Measurements from ENCODE around the gene ARHGEF37.

Gene ARHGEF37

DNA sequence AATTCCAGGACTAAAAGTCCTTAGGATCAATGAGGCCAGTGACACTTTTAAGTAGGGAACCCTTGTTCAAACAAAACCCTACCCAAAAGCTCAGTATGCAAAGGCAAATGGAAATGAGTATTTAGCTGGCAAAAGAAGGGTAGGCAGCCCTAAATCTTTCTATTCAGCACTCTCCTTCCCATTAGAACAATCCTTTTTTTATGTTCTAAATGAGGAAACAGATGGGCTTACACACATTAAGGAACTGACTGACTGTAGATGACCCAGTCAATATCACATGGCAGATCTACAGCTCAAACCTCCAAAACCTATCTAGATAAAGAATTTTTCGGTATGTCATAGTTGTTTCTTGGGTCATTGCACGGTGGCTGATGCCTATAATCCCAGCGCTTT, 37.3 kb upstream of the ARHGEF37 start:
- TF ChIP-seq, protein P1, sequence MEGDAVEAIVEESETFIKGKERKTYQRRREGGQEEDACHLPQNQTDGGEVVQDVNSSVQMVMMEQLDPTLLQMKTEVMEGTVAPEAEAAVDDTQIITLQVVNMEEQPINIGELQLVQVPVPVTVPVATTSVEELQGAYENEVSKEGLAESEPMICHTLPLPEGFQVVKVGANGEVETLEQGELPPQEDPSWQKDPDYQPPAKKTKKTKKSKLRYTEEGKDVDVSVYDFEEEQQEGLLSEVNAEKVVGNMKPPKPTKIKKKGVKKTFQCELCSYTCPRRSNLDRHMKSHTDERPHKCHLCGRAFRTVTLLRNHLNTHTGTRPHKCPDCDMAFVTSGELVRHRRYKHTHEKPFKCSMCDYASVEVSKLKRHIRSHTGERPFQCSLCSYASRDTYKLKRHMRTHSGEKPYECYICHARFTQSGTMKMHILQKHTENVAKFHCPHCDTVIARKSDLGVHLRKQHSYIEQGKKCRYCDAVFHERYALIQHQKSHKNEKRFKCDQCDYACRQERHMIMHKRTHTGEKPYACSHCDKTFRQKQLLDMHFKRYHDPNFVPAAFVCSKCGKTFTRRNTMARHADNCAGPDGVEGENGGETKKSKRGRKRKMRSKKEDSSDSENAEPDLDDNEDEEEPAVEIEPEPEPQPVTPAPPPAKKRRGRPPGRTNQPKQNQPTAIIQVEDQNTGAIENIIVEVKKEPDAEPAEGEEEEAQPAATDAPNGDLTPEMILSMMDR (IDR thresholded peaks at IDR 0.05; ENCODE audit: low read depth, low read length): no peak
- DNase-seq (ENCODE audit: extremely low read depth, low read depth): no peak

DNA sequence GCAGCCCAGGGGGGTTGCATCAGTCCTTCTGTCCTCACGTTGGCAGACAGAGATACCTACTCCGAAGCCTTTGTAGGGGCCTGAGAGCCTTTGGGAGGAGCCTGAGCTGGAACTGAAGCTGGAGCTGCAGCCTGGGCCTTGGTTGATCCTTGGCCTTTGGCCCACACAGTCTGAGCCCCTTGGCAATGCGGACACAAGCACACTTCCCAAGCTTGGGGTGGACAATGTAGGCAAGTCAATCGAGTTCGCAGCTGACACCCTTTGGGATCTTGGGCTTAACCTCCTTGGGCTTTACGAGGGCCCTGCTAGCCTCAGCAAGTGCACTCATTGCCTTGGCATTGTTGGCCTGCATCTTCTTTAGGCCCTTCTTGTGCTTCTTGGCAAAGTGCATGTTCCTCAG, 36.0 kb upstream of the ARHGEF37 start:
- no peak for DNase-seq (ENCODE audit: extremely low read depth, low read depth)
- TF ChIP-seq, protein P1 (IDR thresholded peaks at IDR 0.05; ENCODE audit: low read depth, low read length): no peak

DNA sequence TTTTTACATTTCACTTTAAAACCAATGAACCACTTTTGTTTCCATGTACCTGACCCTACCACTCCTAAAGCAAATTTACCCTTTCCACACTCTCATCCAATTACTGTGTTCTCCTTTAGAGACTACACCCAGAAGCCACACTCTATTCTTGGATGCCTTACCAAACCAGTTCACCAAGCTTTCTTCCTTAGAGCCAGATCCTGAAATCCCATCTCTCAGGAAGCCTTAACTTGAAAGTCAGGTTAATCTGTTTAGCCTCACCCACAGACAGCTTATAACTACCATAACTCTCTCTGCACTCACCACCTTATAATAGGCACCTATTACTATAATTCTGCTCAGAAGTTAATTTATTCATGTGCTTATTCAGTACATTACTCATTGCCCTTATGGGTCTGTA, 34.3 kb upstream of the ARHGEF37 start:
- no peak for DNase-seq (ENCODE audit: extremely low read depth, low read depth)
- TF ChIP-seq, protein P1 (IDR thresholded peaks at IDR 0.05; ENCODE audit: low read depth, low read length): no peak

DNA sequence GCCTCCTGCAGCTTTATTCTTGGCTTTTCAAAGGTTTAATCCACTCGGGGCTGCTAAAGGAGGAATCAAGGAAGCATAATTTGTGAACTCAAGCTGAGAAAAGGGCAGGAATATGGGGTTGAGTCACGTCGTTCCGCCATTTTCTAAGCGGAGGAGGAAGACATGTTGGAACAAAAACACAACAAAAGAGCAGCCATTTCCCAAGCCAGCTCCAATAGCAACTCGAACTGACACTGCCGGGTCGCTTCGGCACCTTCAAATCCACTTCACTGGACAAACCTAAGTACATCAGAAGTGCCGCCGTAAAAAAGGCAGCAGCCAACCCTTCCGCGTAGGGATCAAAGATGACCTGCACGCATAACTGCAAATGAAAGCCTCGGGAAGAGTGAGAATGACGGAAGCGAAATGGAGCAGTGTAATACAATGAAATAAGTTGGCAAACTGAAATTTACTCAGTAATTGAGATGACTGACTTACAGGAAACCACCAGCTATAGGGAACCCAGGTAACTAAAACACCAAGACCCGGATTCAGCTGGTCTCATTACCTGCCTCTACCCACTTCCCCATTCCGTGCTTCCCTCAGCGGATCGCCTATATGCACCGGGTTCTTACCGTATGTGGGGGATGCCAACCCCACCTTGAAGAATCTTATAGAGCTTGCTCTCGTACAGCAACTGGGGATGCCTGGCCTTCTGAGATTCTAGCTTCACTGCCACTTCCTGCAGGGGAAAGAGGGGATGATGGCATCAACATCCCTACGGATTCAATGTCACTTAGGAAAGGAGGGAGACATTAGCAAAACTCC, 31.6 kb upstream of the ARHGEF37 start:
- DNase-seq (ENCODE audit: extremely low read depth, low read depth): no peak
- TF ChIP-seq, protein P1 (IDR thresholded peaks at IDR 0.05; ENCODE audit: low read depth, low read length): no peak

DNA sequence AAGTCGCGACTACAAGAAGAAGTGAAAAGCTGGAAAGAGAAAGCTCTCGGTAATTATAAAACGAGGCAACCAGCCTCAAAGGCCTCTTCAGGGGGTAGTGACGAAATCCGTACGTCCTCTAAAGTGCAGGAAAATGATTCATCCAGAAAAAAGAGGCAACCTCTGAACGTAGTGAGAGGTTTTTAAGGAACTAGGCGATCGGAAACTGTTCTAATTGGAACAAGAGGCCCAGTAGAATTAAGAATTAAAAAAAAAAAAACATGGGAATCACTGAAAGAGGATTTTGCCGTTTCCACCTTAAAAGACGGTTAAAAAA, 31.1 kb upstream of the ARHGEF37 start:
- no peak for DNase-seq (ENCODE audit: extremely low read depth, low read depth)
- TF ChIP-seq, protein P1 (IDR thresholded peaks at IDR 0.05; ENCODE audit: low read depth, low read length): no peak

DNA sequence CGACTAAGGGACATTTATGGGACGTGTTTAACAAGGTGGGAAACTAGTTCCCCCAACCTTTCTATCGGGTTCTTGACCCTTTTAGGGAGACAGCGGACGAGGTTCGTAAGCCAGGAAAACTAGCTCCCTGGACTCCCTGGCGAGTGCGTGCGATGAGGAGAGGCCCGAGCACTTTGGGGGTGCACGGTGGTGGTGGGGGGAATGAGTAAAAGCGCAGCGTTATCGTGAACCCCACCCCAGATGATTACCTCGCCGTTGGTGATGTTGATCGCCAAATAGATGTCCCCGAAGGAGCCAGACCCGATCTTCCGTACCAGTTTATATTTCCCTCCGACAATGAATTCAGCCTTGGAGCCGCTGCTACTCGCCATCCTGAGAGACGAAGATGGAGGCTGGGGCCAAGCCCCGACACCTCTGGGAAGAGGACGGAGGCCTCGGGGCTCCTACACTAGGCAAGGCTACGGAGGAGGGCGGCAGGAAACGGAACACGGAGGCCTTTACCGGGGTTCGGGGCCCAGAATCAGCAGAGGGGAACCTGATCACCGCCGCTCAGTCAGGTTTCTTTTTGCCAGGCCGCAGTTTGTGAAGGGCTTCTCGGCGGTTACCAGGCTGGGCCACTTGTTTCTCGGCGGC, 30.6 kb upstream of the ARHGEF37 start:
- DNase-seq (ENCODE audit: extremely low read depth, low read depth): no peak
- TF ChIP-seq, protein P1 (IDR thresholded peaks at IDR 0.05; ENCODE audit: low read depth, low read length): no peak

DNA sequence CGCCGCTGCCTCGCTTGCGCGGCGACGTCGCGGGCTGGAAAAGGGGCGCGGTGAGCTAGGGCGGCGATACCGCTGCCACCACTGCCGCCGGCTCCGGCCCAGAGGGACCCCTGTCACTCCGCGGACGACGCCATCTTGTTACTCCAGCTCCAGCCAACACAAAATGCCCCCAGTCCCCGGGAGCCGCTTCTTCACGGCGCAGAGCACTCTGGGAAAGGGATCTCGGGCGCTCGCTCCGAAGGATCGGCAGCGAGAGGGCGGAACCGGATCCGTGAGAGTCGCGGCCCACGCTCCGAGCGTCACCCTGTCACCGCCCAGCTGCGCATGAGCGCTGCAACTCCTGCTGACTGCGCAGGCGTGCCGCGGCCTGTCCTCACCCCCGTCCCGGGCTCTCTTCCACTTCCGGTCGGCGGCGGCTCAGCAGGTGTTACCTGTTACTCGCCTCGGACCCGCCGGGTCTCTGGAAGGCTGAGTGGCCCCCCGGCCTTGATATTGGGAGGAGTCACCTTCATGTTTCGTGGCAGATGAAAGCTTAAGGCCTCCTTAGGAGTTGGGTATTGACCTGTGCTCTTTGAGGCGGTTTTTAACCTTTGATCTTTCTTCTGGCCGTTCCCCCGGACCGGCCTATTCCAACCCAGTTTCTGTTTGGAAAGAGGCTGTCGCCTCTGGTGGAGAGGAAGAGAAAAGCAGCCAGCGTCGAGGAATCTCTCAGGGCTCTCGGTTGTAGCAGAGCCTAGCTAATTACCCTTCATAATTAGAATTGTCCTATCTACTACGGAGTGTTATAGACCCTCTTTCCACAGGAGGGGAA, 29.9 kb upstream of the ARHGEF37 start, which contains the start of gene CSNK1A1:
Gene CSNK1A1 (minus strand): TSS at position 213 of the 811 bp plus-strand sequence. CDS start 475 bp downstream, outside the sequence.
- peak; percentile 96 for DNase-seq (ENCODE audit: extremely low read depth, low read depth)
- TF ChIP-seq, protein P1 (IDR thresholded peaks at IDR 0.05; ENCODE audit: low read depth, low read length): peak; percentile 78
